HT-29 (cell line): Measurements from ENCODE around the gene ARL10. TPM values are rescaled to one million over a fixed set of nuclear protein-coding genes. Genes with fewer than 3 reads are reported as not detected.

ENCODE experiments used
- small RNA-seq: library from RNA; depleted of rRNA; stranded (forward); fragments of <200 nt; gene quantifications from one replicate; pipeline ENCODE3, GENCODE V24; 2014
- total RNA-seq: library from RNA; depleted of rRNA; stranded (reverse); fragments of >200 nt; shearing (Covaris generic); gene quantifications from 2 replicates; pipeline ENCODE4 v1.2.3, GENCODE V29; 2014; rRNA removed

The ARL10 gene
- total RNA-seq, 1 experiment from 2014 or later = not detected

Small RNAs within 50 kb of the gene (small RNA-seq; reads per million reads assigned to genes)
- gene MIR1271 = not detected

Other genes with a start within 250 kb of the ARL10 start
- 10.9 and 13.1 TPM in 2 replicates for gene SIMC1, start 127.1 kb upstream of the ARL10 start, total RNA-seq
- 43.6 and 53.5 TPM in 2 replicates for gene KIAA1191, start 3.7 kb upstream of the ARL10 start, total RNA-seq
- gene NOP16, start 23.1 kb downstream of the ARL10 start, total RNA-seq = 77.1 and 82.4 TPM in 2 replicates
- 142 and 166 TPM in 2 replicates for gene HIGD2A, start 23.3 kb downstream of the ARL10 start, total RNA-seq
- gene CLTB, start 51.1 kb downstream of the ARL10 start, total RNA-seq = 87.3 and 97.2 TPM in 2 replicates
- 28.7 and 30.7 TPM in 2 replicates for gene FAF2, start 82.9 kb downstream of the ARL10 start, total RNA-seq
- 42.3 and 55.0 TPM in 2 replicates for gene RNF44, start 171.9 kb downstream of the ARL10 start, total RNA-seq
- 0.16 and 0.20 TPM in 2 replicates for gene CDHR2, start 183.9 kb downstream of the ARL10 start, total RNA-seq
- 4.3 and 5.6 TPM in 2 replicates for gene GPRIN1, start 244.7 kb downstream of the ARL10 start, total RNA-seq